Muscle of back (tissue), 11 donors: ENCODE results near the gene CALHM4. TPM values are rescaled to one million over a fixed set of nuclear protein-coding genes. Genes with fewer than 3 reads are reported as not detected.
"Not testable (repeated sequence)": the region's sequence is repeated elsewhere in the genome, so short reads cannot be mapped to it uniquely, and the experiment has no call there.

Source experiments
- DNase-seq, 3 donors: peaks; one replicate each; pipeline versions ENCODE4 v3.0.0 to v3.0.0-alpha.2; 2013
- polyA plus RNA-seq, 10 donors: library from polyadenylated mRNA; unstranded; fragments of 120-200 nt; gene quantifications; one replicate each; pipeline ENCODE4 v1.2.1, GENCODE V29; 2013; ENCODE audit not compliant: insufficient read length in 10 of 10

CALHM4 gene
- polyA plus RNA-seq, 10 donors = 0.16 TPM; not detected in 9

DNA sequence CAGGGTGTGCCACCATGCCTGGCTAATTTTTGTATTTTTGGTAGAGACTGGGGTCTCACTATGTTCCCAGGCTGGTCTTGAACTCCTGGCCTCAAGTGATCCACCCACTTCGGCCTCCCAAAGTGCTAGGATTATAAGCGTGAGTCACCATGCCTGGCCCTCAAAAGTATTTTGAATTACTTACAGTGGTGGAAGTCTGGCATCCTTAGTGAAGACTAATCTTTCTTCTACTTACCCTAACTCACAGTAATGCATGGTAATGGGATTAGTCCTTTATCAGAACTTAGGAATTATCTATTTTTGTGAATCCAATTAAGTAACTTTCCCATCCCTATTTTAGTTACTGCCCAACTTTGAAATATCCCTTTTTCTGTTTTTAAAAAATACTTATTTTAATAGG is 21.7 kb downstream of the CALHM4 start:
- DNase-seq = no peak

DNA sequence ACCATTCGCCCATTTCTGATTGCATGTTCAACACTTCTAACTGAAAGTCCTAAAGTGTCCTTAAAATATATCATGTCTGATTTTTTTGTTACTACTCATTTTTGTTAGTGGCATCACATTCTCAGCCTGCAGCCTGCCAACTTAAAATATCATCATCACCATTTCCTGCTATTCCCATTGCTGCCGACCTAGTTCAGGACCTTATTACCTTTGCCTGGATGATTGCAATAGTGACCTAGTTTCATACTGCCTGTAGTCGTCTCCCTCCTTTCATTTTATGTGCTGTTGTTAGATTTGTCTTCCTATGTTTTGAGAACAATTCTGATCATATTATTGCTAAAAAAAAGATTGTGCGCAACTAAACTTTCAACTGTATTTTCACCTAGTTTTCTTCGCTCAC is 23.9 kb downstream of the CALHM4 start:
- DNase-seq = no peak

DNA sequence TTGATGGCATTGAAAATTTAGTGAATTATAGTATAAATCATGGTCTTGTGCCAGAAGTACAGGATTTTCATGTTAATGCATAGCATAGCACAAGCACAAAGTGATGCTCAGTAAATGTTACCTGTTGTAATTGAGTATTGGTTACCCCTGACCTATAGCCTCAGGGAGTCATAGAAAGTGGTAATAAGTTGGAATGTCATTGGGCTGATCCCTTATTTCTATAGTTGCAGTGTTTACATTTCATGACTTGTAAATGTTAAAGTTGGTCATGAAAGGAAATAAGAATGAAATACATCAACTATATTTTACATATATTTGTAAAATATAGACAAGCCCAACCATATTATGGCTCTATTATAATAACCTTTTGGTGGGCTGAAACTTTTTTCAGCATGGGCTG is 24.8 kb downstream of the CALHM4 start:
- no peak for DNase-seq

DNA sequence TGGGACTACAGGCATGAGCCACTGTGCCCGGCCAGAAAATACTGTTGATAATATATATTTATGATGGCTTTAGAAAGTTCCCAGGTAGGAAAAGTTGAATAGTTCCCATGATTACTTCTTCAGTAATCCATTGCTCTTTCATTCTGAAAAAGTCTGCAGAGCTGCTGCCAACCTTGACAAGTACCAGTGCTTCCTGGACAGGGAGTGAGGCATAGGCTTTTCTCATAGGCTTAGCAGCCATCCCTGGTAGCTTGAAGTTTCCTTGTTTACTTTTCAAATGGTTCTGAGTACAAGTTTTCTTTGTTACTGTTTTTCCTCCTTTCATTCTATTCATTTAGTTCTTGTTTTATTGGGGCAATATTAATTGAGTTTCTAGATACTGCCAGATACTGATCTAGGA is 25.6 kb downstream of the CALHM4 start:
- no peak for DNase-seq

DNA sequence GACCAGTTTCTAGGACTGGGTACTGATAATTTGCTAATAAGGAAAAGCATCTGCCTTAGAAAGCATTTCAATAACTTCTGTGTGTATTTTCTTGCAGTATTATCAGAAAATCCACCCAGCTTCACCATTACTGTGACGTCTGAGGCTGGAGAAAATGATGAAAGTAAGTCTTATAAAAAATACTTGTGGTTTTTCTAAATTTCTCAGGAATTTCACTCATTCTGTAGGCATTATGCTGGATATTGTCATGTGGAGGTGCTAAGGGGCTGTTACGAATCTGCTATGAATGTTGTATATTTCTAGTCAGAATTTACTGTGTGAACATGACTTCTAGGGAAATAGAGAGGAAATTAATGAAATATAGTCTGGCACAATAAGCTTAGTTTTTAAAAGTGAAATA is 26.6 kb downstream of the CALHM4 start:
- DNase-seq = peak in 1 of 3 donors; percentile 43

DNA sequence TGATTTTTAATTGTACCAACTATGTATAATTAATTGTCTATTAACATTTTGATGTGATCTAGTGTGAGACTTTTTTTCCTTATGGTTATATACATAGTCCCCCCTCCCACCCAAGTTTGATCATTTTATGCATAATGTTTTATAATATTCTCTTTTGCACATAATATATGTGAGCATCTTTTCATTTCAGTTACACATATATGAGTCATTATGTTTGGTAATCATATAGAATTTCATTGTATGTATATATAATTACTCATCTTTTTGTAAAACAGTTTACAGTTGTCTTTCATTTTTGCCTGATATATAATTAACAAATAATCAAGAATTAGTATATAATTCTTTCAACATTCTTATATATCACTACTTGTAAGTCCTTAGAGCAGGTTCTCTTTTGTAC is 32.7 kb downstream of the CALHM4 start:
- no peak for DNase-seq

DNA sequence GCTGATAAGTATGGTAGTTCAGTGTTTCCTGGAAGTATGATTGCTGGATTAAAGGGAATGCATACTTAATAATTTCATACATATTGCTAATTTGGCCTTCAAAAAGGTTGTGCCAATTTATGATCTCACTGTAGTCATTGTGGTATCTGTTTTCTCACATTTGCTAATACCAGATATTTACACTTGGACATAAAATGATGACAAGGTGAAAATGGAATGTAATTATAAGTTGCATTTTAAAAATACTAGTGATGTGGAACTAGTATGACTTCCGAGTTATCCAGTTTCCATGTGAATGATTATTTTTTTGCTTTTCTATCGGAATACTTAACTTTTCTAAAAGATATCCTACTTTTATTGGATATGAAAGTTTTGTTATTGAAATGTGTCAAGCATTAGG is 33.2 kb downstream of the CALHM4 start:
- no peak for DNase-seq

DNA sequence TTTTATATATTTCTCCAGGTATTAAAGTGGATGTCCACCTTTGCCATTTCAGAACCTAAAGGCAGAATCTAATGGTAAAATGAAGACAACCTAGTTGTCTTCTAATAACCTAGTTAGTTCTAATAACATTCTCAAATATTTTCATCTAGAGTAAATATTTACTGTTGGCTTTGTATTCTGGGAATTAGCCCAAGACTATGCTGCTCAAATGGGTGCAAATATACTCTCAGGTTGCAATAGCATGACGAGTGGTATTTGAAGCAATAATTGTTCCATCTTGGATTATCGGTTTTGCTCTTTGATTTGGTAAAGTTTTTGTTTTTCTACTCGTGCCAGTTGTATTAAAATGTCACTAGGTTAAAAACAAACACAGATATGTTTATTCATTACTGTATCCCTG is 41.7 kb downstream of the CALHM4 start:
- DNase-seq = no peak

DNA sequence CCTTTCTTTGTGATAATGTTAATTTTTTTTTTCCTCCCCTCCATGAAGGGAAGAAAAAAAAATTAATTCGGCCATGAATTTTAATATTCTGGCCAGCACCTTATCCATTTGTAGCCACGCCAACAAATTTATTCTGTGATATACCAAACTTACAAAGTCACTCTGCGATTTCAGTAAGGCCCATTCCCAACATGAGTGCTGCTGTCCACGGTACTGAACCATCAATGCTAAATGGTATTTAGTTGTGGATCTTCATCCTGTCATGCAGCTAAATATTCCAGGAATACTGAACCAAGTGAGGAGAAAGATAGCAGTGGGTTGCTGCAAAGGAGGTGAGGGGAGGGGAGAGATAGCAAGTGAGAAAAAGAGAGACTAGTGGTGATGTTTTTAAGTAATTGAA is 43.3 kb downstream of the CALHM4 start:
- peak; percentile 4 to 48 (median 35) for DNase-seq

DNA sequence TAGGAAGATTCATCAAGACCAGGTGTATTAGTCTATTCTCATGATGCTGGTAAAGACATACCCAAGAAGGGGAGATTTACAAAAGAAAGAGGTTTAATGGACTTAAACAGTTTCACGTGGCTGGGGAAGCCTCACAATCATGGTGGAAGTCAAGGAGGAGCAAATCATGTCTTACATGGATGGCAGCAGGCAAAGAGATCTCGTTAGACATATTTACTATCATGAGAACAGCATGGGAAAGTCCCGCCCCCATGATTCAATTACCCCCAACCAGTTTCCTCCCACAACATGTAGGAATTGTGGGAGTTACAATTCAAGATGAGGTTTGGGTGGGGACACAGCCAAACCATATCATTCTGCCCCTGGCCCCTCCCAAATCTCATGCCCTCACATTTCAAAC is 50.4 kb downstream of the CALHM4 start:
- not testable (repeated sequence) for DNase-seq

DNA sequence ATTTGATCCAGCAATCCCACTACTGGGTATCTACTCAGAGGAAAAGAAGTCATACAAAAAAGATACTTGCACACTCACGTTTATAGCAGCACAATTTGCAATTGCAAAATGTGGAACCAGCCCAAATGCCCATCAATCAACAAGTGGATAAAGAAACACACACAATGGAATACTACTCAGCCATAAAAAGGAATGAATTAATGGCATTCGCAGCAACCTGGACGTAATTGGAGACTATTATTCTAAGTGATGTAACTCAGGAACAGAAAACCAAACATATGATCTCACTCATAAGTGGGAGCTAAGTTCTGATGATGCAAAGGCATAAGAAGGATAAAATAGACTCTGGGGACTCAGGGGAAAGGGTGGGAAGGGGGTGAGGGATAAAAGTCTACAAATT is 51.3 kb downstream of the CALHM4 start:
- DNase-seq = not testable (repeated sequence)

DNA sequence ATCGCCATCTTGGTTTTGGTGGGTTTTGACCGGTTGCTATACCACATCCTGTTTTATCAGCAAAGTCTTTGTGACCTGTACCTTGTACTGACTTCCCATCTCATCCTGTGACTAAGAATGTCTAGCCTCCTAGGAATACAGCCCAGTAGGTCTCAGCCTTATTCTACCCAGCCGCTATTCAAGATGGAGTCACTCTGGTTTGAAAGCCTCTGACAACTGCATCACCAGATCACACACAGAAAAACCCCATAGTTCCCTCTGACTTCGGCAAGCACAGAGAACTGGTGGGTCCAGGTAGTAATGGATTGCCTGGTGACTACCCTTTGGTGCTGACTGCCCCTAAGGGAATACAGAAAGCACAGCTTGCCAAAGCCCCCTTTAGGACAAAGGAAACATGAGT is 52.4 kb downstream of the CALHM4 start:
- no peak for DNase-seq

Other genes with a start within 250 kb of the CALHM4 start
- gene DSE, start 182.8 kb upstream of the CALHM4 start, polyA plus RNA-seq = 10 to 100 TPM; 30.3 to 39.2 (median 33.1) TPM
- 1 to 10 TPM; 2.1 to 4.7 (median 4.0) TPM for gene CALHM6, start 92.4 kb upstream of the CALHM4 start, polyA plus RNA-seq
- 1 to 10 TPM; 2.6 to 3.7 (median 3.1) TPM for gene CALHM5, start 42.1 kb upstream of the CALHM4 start, polyA plus RNA-seq
- gene TRAPPC3L, start 8.1 kb upstream of the CALHM4 start, polyA plus RNA-seq = under 1 TPM in 5 of 10 donors, not detected in 5; 0.05 to 0.24 (median 0.11) TPM
- gene RWDD1, start 17.8 kb downstream of the CALHM4 start, polyA plus RNA-seq = 10 to 100 TPM; 44.3 to 69.6 (median 57.9) TPM
- gene RSPH4A, start 62.7 kb downstream of the CALHM4 start, polyA plus RNA-seq = under 1 TPM; 0.29 to 0.91 (median 0.55) TPM
- gene ZUP1, start 115.0 kb downstream of the CALHM4 start, polyA plus RNA-seq = 10 to 100 TPM in 4 of 10 donors, 1 to 10 TPM in 6; 6.6 to 11.4 (median 9.5) TPM
- 10 to 100 TPM in 8 of 10 donors, 1 to 10 TPM in 2; 8.3 to 15.2 (median 12.1) TPM for gene KPNA5, start 127.5 kb downstream of the CALHM4 start, polyA plus RNA-seq
- gene FAM162B, start 212.0 kb downstream of the CALHM4 start, polyA plus RNA-seq = 1 to 10 TPM; 5.0 to 9.4 (median 6.5) TPM